HFFc6 (cell line): ENCODE data around the gene KPTN. TPM values are rescaled to one million over a fixed set of nuclear protein-coding genes. Genes with fewer than 3 reads are reported as not detected.

ENCODE experiments used
- DNase-seq: peaks from one replicate; pipeline ENCODE4 v3.0.0-alpha.2; 2018
- H3K27ac Mint-ChIP-seq: 2 replicates; pipeline ENCODE4 v1.8.0; 2020; ENCODE audit warnings: mild to moderate bottlenecking, mixed read lengths
- H3K27me3 Mint-ChIP-seq: 2 replicates; pipeline ENCODE4 v1.8.0; 2021; ENCODE audit warnings: mild to moderate bottlenecking, moderate library complexity, mixed read lengths; ENCODE audit not compliant: insufficient read depth
- H3K36me3 Mint-ChIP-seq: 2 replicates; pipeline ENCODE4 v1.8.0; 2021; ENCODE audit warnings: low read depth, mixed read lengths
- H3K4me1 Mint-ChIP-seq: 2 replicates; pipeline ENCODE4 v1.8.0; 2020; ENCODE audit warnings: low read depth, mixed read lengths
- H3K4me3 Mint-ChIP-seq: 2 replicates; pipeline ENCODE4 v1.8.0; 2020; ENCODE audit warnings: mild to moderate bottlenecking, moderate library complexity, mixed read lengths
- H3K9me3 Mint-ChIP-seq: 2 replicates; pipeline ENCODE4 v1.8.0; 2020; ENCODE audit warnings: mild to moderate bottlenecking, mixed read lengths
- total RNA-seq, 6 experiments: library from RNA; stranded (reverse); fragmentation: NEBNext Ultra II Directional; extraction: Animal tissue kit (Norgen Biotek cat#: 25700); gene quantifications; 2 replicates in 1 of 6; 3 replicates in 5 of 6; pipeline ENCODE4 v1.2.3, GENCODE V29; 2021
- TF ChIP-seq, protein P1 (sequence below): fragments of 200-600 bp; sonication (generic); IDR thresholded peaks from 2 replicates; pipeline ENCODE4 v1.5.0; 2021; ENCODE audit warnings: antibody characterized with exemption, mild to moderate bottlenecking

Gene KPTN
- total RNA-seq, 6 experiments from 2014 or later: 11.1 to 13.6 (median 12.4) TPM

DNA sequence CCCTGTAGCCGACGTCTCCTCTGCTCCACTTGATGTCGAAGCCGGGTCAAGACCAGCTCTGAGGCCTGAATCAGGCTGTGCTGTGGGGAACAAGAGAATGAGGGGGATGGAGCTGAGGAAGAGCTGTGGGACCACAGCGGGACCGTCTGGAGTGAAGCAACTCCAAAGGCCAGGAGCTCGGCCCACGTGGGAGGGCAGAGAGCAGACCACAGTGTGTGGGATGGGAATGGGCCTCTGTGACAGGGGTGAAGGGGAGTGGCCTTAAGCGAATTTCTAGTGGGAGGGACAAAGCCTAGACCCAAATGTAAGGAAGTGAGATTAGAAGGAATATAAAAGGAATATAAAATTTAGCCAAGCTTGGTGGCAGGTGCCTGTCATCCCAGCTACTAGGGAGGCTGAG, 8.6 kb downstream of the KPTN start:
- H3K4me3 Mint-ChIP-seq: no peak overlapping the region
- no peak overlapping the region for H3K27ac Mint-ChIP-seq
- no peaks in the 10 kb centered on the region for H3K9me3 Mint-ChIP-seq
- no peak for DNase-seq
- peaks cover 11% of the 10 kb centered on the region for H3K4me1 Mint-ChIP-seq
- TF ChIP-seq, protein P1, sequence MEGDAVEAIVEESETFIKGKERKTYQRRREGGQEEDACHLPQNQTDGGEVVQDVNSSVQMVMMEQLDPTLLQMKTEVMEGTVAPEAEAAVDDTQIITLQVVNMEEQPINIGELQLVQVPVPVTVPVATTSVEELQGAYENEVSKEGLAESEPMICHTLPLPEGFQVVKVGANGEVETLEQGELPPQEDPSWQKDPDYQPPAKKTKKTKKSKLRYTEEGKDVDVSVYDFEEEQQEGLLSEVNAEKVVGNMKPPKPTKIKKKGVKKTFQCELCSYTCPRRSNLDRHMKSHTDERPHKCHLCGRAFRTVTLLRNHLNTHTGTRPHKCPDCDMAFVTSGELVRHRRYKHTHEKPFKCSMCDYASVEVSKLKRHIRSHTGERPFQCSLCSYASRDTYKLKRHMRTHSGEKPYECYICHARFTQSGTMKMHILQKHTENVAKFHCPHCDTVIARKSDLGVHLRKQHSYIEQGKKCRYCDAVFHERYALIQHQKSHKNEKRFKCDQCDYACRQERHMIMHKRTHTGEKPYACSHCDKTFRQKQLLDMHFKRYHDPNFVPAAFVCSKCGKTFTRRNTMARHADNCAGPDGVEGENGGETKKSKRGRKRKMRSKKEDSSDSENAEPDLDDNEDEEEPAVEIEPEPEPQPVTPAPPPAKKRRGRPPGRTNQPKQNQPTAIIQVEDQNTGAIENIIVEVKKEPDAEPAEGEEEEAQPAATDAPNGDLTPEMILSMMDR: no peak
- H3K36me3 Mint-ChIP-seq: 0 out of 2 replicates have a peak, but pooled peaks cover 4% of the 10 kb centered on the region
- H3K27me3 Mint-ChIP-seq: peaks cover 12% of the 10 kb centered on the region

- Mint-ChIP-seq H3K27ac (no peak overlapping the region), H3K4me3 (no peak overlapping the region), H3K36me3 (no peaks in the 10 kb centered on the region), H3K9me3 (no peaks in the 10 kb centered on the region), H3K27me3 (peaks cover 31% of the 10 kb centered on the region), H3K4me1 (peaks cover 11% of the 10 kb centered on the region)
- TF ChIP-seq, protein P1: no peak
- DNase-seq: no peak
Measured at GRCh38 chr19:47473336-47473735, 10.7 kb downstream of the KPTN start.

GRCh38 chr19:47471733-47472457, 12.1 kb downstream of the KPTN start, which contains the start of gene SLC8A2:
Gene SLC8A2, minus strand, starts transcription at chr19:47471893. Its CDS starts 5,490 bp downstream, at chr19:47466403.
- H3K27me3 Mint-ChIP-seq: peaks cover 37% of the 10 kb centered on the region
- H3K27ac Mint-ChIP-seq: no peak within 1 kb of the TSS
- H3K9me3 Mint-ChIP-seq: no peaks in the 10 kb centered on the region
- peak; percentile 42 for DNase-seq
- no peak within 1 kb of the TSS for H3K4me3 Mint-ChIP-seq
- H3K4me1 Mint-ChIP-seq: peaks cover 11% of the 10 kb centered on the region
- no peaks in the 10 kb centered on the region for H3K36me3 Mint-ChIP-seq
- TF ChIP-seq, protein P1: no peak

- Mint-ChIP-seq H3K27ac (no peak overlapping the region), H3K4me1 (peaks cover 11% of the 10 kb centered on the region), H3K27me3 (peaks cover 37% of the 10 kb centered on the region), H3K9me3 (no peaks in the 10 kb centered on the region), H3K4me3 (no peak overlapping the region), H3K36me3 (no peaks in the 10 kb centered on the region)
- TF ChIP-seq, protein P1: no peak
- DNase-seq: no peak
Measured at GRCh38 chr19:47471381-47471732, 12.7 kb downstream of the KPTN start.

GRCh38 chr19:47470447-47471195, 13.4 kb downstream of the KPTN start:
- no peaks in the 10 kb centered on the region for H3K36me3 Mint-ChIP-seq
- no peak overlapping the region for H3K4me3 Mint-ChIP-seq
- peaks cover 11% of the 10 kb centered on the region for H3K4me1 Mint-ChIP-seq
- H3K9me3 Mint-ChIP-seq: no peaks in the 10 kb centered on the region
- H3K27ac Mint-ChIP-seq: no peak overlapping the region
- peaks cover 39% of the 10 kb centered on the region for H3K27me3 Mint-ChIP-seq
- TF ChIP-seq, protein P1: no peak
- no peak for DNase-seq
